HG02763 (cell line): ENCODE results near the gene MEIOB.
"Not testable (repeated sequence)": the region's sequence is repeated elsewhere in the genome, so short reads cannot be mapped to it uniquely, and the experiment has no call there.

Experiments
- ATAC-seq: cut with Tn5 transposase; IDR thresholded peaks from one replicate; pipeline ENCODE4 v1.9.1; 2021; ENCODE audit warnings: mild to moderate bottlenecking, moderate library complexity; ENCODE audit not compliant: unreplicated experiment

MEIOB gene

DNA sequence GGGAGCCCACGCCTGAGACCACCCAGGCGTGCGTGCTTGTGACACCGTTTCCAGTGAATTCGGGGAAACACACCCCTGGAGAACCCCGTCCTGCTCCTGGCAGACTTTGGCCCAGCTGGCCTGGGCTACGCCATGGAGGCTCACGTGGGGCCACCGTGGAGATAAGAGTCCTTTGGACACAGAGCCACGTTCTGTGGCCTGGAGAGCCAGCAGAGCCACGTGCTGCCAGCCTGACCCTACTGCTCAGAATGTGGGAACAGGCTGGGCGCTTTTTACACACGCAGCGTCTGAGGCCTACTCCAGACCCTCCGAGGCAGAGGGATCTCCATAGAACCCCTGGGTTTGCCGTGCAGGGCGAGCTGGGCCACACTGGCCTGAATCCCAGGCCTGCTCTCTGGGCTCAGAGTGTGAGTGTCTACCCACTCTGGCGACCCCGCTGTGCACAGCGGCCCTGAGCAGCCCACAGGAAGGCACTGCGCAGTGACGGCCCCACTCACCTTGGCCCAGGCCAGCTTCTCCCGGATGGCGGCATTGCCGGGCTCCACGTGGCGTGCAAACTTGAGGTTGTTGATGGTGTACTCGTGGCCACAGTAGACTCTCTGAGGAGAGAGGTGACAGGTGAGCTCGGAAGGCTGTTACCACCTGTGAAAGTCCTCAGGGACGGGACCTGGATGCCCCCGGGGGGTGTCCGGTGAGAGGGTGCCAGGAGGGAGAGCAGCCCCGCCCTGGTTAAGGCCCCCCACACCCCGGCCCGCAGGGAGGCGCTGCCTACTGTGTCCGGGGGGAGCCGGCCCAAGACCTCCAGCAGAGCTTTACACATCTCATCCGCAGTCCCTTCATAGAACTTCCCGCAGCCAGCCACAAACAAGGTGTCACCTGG is 55.3 kb downstream of the MEIOB start:
- no peak for ATAC-seq

DNA sequence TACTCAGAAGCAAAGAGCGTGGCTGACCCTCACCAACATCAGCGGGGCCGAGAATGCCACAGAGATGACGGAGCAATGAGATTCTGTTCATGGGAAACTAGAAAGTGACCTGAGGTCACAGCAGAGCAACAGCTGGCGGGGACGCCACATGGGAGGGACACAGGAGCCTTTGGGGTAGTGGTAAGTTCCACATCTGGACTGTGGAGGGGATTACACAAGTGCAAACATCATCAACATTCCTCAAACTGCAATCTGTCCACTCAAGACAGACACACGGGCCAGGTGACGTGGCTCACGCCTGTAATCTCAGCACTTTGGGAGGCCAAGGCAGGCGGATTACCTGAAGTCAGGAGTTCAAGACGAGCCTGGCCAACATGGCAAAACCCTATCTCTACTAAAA is 56.5 kb downstream of the MEIOB start:
- no peak for ATAC-seq

DNA sequence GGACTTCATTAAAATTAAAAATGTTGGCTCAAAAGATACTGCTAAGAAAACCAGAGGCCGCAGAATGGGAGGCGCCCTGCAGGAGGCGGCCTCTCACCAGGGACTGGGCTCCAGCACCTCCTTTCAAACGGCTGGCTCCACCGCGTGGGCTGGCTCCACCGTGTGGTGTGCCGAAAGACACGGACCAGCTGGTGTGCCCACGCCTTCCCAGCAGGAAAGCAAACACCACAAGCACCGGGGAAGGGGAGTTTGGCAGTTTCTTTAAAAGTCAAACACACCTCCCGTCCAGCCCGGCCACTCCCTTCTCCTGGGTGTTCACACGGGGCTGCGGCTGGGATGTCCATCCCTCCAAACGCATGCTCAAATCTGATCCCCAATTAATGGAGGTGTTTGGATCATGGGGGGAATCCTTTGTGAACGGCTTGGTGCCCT is 59.2 kb downstream of the MEIOB start:
- no peak for ATAC-seq

DNA sequence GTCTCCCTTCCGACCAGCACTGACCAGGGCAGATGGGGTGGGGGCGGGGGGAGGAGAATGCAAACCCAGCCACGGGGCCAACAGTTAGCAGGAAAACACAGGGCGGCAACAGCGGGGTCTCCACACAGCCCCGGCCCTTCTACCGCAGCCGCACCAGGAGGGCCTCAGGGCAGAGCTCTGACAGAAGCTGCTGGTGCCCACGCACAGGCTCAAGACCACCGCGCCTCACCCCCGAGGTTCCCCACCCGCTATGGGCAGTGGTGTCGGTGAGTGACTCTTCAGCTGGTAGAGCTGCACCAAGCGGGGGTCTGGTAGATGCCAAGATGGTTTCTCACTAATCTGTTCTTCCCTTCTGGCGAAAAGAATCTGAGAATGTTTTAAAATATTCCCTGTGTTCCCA is 61.4 kb downstream of the MEIOB start:
- ATAC-seq, result no peak

DNA sequence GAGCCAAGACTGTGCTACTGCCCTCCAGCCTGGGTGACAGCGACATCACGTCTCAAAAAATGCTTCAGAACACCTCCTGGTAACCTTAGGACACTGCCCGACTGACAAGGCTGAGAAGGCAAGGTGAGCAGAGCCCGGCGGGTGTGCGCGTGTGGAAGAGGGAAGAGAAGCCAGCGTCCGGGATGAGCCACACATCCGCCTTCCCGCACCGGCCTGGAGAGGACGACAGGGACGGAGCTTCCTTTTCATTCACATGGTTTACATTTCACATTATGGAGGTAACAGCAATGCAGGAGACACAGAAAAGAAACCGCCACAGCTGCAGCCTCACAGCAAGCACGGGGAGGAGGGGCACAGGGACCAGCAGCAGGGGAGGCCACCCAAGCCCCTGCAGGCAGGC is 61.9 kb downstream of the MEIOB start:
- ATAC-seq, result no peak

DNA sequence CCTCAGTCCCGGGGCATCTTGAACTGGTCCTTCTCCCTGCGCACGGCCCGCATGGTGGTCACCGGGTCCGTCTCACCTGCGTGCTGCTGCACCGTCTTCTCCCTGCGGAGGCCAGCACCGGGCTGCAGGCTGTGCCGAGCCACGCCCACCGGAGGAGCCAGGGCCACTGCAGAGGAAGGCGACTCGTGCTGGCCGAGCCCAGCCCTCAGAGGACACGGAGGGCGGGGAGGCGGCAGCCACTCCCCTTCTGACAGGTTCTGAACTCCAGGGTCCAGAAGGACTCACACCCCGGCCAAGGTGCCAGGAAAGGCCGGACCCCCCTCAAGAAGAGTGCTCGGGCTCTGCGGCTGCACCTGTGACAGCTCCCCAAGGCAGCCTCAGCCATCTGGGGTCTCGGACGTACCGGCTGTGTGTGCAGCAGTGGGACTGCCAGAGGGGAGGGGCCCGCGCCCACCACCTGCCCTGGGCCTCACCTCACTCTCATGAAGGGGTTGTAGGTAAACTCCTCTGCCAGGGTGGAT is 62.6 kb downstream of the MEIOB start:
- no peak for ATAC-seq

DNA sequence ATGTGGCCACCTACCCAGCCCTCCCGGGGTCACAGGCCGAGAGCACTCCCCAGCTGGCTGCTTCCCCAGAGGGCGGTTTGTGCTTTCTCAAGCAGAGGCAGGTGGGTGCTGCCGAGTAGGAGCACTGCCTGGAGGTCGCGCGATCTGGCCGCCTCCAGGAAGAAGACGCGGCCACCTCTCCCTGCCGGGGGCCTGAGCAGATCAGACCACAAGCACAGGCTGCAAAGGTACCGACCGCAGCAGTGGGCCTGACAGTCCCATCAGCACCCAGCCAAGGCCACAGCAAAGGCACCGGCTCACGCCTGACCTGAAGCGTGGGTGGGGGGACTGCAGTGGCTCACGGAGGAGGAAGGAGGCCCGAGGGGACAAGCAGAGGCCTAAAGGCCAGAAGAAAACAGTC is 63.3 kb downstream of the MEIOB start:
- no peak for ATAC-seq

DNA sequence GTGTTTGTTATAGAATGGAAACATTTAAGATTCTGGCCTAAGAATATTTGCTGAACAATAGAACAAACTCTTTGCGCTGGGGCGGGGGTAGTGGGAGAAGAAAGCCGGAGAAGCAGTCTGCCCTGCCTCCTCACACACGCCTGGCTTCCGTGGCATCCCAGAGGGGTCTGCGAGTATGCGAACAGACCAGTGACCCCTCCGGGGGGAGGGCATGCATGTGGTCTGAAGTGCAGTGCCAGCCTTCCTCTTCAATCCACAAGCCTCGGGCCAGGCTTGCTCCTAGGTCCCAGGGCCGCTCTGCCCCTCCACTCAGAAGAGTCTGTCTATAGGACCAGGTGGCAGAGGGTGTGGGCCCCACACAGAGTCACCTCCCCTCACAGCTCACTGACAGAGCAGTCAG is 64.3 kb downstream of the MEIOB start:
- no peak for ATAC-seq

DNA sequence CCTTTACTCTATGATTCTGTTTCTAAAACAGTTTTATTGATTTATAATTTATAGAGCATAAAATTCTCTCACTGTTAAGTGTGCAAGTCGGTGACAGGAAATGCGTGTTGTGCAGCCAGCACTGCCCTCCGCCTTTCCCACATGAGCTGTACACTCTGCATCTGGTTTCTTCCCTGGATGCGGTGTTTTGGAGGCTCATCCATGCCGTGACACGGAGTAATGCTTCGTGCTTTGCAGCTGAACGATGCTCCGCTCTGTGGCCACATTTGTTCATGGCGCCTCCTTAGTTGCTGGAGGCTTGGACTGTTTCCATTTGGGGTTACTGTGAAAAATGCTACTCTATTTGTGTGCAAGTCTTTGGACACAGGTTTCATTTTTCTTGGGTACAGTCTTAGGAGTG is 71.3 kb downstream of the MEIOB start:
- no peak for ATAC-seq

DNA sequence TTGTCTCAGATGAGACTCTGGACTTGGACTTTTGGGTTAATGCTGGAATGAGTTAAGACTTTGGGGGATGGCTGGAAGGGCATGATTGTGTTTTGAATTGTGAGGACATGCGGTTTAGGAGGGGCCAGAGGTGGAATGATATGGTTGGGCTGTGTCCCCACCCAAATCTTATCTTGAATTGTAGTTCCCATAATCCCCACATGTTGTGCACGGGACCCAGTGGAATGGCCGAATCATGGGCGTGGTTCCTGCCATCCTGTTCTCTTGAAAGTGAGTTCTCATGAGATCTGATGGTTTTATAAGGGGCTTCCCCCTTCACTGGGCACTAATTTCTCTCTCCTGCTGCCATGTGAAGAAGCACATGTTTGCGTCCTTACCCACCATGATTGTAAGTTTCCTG is 72.7 kb downstream of the MEIOB start:
- not testable (repeated sequence) for ATAC-seq

DNA sequence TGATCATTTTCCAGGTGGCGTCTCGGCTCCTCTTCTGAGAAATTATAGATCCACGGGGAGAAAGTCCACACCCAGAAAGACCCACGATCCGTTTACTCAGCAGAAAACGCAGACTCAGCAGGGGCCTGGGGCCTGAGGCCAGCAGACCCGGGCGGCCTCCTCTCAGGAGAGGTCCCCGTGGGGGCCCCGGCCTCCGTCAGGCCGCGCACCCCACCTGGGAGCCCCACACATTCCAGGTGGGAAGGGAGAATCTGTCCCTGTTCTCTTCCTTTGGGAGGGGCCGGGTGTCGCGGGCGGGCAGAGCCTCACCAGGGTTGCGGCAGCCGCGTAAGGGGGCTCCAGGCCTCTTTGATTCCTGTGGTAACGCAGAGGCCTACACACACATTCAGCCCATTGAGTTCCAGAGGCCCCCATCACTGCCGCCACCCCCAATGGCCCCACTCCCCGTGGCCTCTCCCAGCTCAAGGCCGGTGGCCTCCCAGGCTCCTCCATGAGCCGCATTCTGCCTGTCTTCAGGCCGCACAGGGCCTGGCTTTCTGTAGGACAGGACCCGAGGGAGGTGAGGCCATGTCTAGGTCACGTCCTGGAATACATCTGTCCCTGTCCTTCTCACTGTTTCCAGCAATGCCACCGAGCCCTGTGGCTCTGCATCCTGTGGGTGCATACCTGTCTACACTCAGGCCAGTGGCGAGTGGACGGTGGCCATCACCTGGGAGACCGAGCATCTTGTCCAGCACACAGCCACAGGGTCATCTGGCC is 76.9 kb downstream of the MEIOB start:
- ATAC-seq, result no peak

DNA sequence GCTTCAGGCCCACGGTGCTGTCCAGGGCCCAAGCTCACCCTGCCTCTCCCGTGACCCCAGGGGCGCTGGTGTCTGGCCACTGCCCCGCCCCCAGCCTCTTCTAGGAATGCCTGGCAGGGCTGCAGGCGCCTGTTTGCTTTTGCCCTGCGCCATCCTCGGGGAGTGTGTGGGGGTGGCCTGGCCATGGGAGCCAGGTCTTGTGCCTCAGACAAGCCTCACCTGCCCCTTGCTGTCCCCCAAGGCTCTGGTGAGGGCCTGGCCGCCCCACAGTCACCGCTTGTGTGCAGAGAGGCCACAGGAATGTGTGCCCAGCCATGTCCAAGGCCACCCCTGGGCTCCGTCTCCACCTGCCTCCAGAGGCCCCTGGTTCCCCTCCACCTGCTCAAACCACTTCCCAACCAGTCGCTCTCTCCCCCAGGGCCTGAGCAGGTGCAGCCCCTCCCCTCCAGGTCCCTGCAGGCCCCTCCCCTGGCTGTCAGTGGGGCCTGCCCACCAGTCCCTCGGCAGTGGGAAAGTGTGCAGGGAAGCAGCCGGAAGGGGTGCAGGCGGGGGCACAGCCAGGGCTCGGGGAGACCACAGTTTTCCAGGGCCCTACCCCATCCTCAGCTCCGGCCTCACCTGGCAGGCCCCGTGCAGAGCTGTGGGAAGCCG is 77.6 kb downstream of the MEIOB start:
- ATAC-seq, result no peak

DNA sequence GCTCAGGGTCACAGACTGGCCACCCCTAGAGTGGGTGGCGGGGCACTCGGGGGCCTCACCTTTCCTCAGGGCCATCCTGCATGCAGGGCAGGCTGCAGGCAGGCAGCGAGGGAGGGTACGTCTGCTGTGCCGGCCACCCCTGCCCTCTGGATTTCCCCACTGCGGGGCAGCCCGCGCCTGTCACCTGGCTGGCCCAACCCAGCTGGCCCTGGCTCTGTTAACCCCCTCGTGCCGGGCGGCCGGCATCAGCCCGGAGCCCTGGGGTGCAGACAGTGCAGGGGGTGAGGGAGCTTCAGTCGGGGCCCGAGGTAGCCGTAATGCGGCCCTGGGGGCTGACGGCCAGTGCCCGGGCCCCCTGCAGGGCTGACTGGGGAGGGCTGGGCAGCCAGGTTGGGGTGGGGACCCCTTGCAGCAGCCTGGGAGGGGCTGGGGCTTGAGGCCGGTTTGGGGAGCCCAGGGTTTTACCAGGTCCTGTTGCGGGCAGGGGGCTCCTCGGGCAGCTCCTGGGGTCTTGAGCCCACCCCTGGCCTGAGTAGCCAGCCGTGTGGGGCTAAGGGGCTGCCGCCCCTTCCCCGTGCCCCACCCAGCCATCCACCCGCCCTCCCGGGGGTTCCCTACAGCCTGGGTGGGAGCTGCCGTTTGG is 78.3 kb downstream of the MEIOB start, which contains the start of gene IGFALS:
Gene IGFALS, minus strand, starts transcription at position 128 of the 643 bp plus-strand sequence. Its CDS starts 53 bp downstream, at position 75.
- no peak for ATAC-seq

DNA sequence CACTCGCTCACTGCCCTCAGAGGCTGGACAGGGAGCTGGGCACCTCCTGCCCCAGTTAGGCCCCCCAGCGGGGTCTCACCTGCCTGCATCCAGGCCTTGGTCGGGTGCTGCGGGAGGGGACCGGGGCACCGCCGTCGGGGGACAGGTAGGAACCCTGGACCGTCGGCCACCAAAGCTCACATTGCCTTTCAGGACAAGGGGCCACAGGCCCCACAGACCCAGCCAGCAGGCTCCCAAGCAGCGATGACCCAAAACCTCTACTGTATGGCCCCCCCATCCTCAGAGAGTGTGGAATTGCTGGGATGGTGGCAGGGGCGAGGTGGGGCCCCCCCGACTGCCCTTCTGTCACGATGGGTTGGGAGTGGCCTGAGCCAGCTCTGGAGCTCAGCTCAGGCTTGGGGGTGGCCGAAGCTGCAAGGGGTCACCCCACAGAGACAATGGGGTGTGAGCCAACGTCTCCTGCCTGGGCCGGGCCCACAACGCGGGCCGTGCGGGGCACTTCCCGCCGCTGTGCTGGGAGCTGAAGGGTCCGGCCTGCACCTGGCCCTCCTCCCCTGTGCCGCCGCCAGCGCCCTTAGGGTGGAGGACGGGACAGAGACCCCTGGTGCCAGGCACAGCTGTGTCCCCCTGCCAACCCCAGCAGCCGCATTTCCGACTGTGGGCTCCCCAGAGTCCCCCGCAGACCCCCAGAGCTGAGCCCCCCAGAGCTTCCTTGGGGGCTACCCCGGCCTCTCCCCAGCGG is 79.0 kb downstream of the MEIOB start:
- ATAC-seq, result no peak

DNA sequence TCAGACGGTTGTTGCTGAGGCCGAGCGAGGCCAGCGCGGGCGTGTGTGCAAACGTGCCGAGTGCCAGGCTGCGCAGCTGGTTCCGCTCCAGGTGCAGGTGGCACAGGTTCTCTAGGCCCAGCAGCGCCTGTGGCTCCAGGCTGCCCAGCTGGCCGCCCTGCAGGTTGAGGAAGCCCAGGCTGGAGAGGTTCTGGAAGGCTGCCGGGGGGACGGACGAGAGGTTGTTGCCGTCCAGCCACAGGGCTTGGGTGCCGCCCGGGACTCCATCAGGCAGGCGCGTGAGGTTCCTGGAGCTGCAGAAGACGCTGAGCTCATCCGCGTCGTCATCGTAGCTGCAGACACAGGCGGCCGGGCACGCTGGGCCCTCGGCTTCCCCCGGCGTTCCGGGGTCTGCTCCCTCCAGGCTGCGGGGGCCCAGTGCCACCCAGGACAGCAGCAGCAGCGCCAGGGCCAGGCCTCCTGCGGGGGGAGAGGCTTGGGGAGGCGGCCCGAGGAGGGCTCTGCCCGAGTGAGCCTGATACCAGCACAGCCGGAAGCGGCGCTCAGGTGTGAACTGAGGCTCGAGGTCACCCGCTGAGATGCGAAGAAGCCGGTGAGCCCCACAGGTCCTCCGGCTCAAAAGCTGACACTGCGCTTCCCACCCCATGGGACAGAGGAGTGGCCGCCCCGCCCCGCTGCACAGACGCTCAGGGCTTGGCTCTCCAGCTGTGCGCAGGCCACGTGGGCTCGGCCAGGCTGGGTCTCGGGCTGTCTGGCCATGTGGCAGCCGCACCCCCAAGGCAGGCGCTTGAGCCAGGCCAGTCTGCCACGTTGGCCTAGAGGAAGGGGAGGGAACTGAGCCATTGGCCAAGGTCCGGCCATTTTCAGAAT is 79.8 kb downstream of the MEIOB start:
- no peak for ATAC-seq

DNA sequence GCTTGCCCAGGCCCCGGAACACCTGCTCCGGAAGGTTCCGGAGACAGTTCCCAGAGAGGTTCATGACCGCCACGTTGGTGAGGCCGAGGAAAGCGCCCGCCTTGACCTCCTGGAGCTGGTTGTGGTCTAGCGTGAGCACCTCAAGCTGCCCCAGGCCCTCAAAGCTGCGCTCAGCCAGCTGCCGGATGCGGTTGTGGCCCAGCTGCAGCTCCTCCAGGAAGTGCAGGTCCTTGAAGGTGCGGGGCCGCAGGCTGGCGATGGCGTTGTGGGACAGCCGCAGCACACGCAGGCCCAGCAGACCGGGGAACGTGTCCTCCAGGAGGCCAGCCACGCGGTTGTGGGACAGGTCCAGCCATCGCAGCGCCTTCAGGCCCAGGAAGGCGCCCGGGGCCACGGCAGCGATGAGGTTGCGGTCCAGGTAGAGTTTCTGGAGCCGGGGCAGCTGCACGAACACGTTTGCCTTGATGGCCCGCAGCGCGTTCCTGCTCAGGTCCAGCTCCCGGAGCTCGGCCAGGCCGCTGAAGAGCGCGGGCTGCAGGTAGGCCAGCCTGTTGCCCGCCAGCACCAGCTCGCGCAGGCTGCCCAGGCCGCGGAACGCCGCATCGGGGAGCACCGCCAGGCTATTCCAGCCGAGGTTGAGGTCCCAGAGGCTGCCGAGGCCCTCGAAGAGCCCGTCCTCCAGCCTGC is 80.6 kb downstream of the MEIOB start:
- ATAC-seq, result no peak

DNA sequence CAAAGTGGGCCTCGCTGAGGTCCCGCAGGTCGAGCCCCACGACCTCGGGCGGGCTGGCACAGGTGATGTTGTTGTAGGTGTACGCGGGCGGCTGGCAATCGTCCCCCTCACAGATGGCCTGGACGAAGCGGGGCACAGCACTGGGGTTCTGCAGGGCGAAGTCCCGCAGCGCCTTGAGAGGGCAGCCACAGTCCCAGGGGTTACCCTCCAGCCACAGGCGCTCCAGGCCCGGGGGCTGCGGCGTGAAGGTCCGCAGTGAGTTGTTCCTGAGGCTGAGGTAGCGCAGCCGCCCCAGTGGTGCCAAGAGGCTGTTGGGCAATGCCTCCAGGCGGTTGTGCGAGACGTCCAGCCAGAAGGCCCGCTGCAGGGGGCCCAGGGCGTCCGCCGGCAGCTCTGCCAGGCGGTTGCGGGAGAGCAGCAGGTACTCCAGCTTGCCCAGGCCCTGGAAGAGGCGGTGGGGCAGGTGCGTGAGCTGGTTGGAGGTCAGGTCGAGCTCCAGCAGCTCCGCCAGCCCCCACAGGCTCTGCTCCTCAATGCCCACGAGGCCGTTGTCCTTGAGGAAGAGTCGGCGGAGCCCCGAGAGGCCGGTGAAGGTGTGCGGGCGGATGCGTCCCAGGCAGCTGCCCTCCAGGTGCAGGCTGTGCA is 81.2 kb downstream of the MEIOB start:
- no peak for ATAC-seq

DNA sequence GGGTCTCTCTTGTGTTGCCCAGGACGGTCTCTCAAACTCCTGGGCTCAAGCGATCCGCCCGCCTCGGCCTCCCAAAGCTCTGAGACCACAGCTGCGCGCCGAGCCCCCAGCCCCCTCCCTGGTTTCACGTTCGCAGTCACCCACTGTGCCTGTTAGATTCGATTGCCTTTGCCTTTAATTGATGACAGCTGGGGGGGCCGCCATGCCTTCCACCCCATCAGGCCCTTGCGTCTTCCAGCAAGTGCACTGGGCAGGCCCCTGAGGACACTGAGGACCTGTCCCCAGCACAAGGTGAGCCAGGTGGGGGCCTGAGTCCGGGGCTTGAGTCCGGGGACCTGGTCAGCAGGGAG is 81.7 kb downstream of the MEIOB start:
- ATAC-seq, result no peak
